Endodermal cell (in vitro differentiated cells): ENCODE measurements around the gene MGAT4A. TPM values are rescaled to one million over a fixed set of nuclear protein-coding genes. Genes with fewer than 3 reads are reported as not detected.

Experiments used
- DNase-seq: peaks from one replicate; pipeline ENCODE4 v3.0.0-alpha.2; 2017
- H3K27ac ChIP-seq: 2 replicates; pipeline ENCODE4 v1.5.1; 2013; ENCODE audit warnings: mild to moderate bottlenecking, low read depth, low read length, moderate library complexity
- H3K27me3 ChIP-seq: 2 replicates; pipeline ENCODE4 v1.6.1; 2013; ENCODE audit warnings: mild to moderate bottlenecking, low read length, moderate library complexity; ENCODE audit not compliant: insufficient read depth, control insufficient read depth, poor library complexity, severe bottlenecking
- H3K36me3 ChIP-seq: 2 replicates; pipeline ENCODE4 v1.7.0; 2013; ENCODE audit warnings: mild to moderate bottlenecking, low read length, moderate library complexity; ENCODE audit not compliant: control insufficient read depth, insufficient read depth
- H3K4me1 ChIP-seq: one replicate; pipeline ENCODE4 v1.7.0; 2013; ENCODE audit warnings: low read length; ENCODE audit not compliant: control insufficient read depth, insufficient read depth
- H3K4me3 ChIP-seq: 2 replicates; pipeline ENCODE4 v1.5.1; 2013; ENCODE audit warnings: mild to moderate bottlenecking, low read length, moderate library complexity
- H3K9ac ChIP-seq: 2 replicates; pipeline ENCODE4 v1.6.1; 2013; ENCODE audit warnings: mild to moderate bottlenecking, low read length, moderate library complexity; ENCODE audit not compliant: poor library complexity, severe bottlenecking; ENCODE audit errors: extremely low read depth
- H3K9me3 ChIP-seq: 2 replicates; pipeline ENCODE4 v1.6.1; 2013; ENCODE audit warnings: mild to moderate bottlenecking, low read length, moderate library complexity; ENCODE audit not compliant: control insufficient read depth
- H3K27ac Mint-ChIP-seq: 2 replicates; pipeline ENCODE4 v1.8.0; 2020; ENCODE audit warnings: mixed read lengths
- H3K27me3 Mint-ChIP-seq: 2 replicates; pipeline ENCODE4 v1.8.0; 2021; ENCODE audit warnings: mild to moderate bottlenecking, mixed read lengths; ENCODE audit not compliant: insufficient read depth
- H3K36me3 Mint-ChIP-seq: 2 replicates; pipeline ENCODE4 v1.8.0; 2020; ENCODE audit warnings: low read depth, mixed read lengths
- H3K4me1 Mint-ChIP-seq: 2 replicates; pipeline ENCODE4 v1.8.0; 2020; ENCODE audit warnings: mixed read lengths
- H3K4me3 Mint-ChIP-seq: 2 replicates; pipeline ENCODE4 v1.8.0; 2020; ENCODE audit warnings: mild to moderate bottlenecking, moderate library complexity, mixed read lengths
- H3K9me3 Mint-ChIP-seq: 2 replicates; pipeline ENCODE4 v1.8.0; 2020; ENCODE audit warnings: mild to moderate bottlenecking, mixed read lengths
- CTCF ChIP-seq: fragments of 200-600 bp; sonication (generic); conservative IDR thresholded peaks from 2 replicates; pipeline ENCODE4 v1.5.0; 2021; ENCODE audit warnings: antibody characterized with exemption, mild to moderate bottlenecking
- WGBS, 2 experiments: methylation state at CpG; one replicate each; pipeline versions ENCODE4 v1.1.5 to v1.1.7; 2013; ENCODE audit warnings: missing lambda C conversion rate in 2 of 2, mixed read lengths in 1 of 2; ENCODE audit not compliant: insufficient coverage in 1 of 2, insufficient read length in 1 of 2; 5-methylcytosine and 5-hydroxymethylcytosine counted together
- total RNA-seq, 2 donors: library from RNA; stranded (reverse); fragmentation: NEBNext Ultra II Directional in 1 of 2; extraction: Animal tissue kit (Norgen Biotek cat#: 25700) in 1 of 2; gene quantifications; 2 replicates in 1 of 2; 3 replicates in 1 of 2; pipeline ENCODE4 v1.2.1, GENCODE V29; 2021

The MGAT4A gene
- total RNA-seq, 2 donors from 2014 or later, result 8.2 to 11.1 TPM

GRCh38 chr2:98777710-98778109 lies 46.8 kb upstream of the MGAT4A start:
- no peak for DNase-seq
- Mint-ChIP-seq H3K36me3 (no peaks in the 10 kb centered on the region), H3K27me3 (peaks cover 2% of the 10 kb centered on the region), H3K4me3 (no peak overlapping the region), H3K4me1 (no peaks in the 10 kb centered on the region), H3K27ac (no peak overlapping the region), H3K9me3 (peaks cover 16% of the 10 kb centered on the region)
- no peak for TF ChIP-seq CTCF
- Histone ChIP-seq H3K9ac (no peak overlapping the region), H3K9me3 (peaks cover 17% of the 10 kb centered on the region), H3K4me3 (no peak overlapping the region), H3K4me1 (no peaks in the 10 kb centered on the region), H3K27me3 (peaks cover 8% of the 10 kb centered on the region), H3K36me3 (no peaks in the 10 kb centered on the region), H3K27ac (no peak overlapping the region)
- WGBS, 2 experiments, result 96% methylated on average over 1 of the region's 1 CpG; no CpG with 5 or more reads in 1 of the 2 experiments

GRCh38 chr2:98777076-98777475 lies 46.1 kb upstream of the MGAT4A start:
- no peak overlapping the region for H3K27ac ChIP-seq
- Mint-ChIP-seq H3K27ac (no peak overlapping the region), H3K4me1 (no peaks in the 10 kb centered on the region), H3K27me3 (peaks cover 2% of the 10 kb centered on the region), H3K4me3 (no peak overlapping the region), H3K36me3 (no peaks in the 10 kb centered on the region), H3K9me3 (peaks cover 9% of the 10 kb centered on the region)
- no peak for TF ChIP-seq CTCF
- H3K4me3 ChIP-seq, result no peak overlapping the region
- H3K36me3 ChIP-seq, result no peaks in the 10 kb centered on the region
- H3K9me3 ChIP-seq, result peaks cover 11% of the 10 kb centered on the region
- H3K4me1 ChIP-seq, result no peaks in the 10 kb centered on the region
- peaks cover 12% of the 10 kb centered on the region for H3K27me3 ChIP-seq
- no peak for DNase-seq
- no peak overlapping the region for H3K9ac ChIP-seq
- WGBS, 2 experiments, result 95 to 98% methylated on average over 5 to 6 of the region's 6 CpGs

GRCh38 chr2:98776136-98776535 lies 45.2 kb upstream of the MGAT4A start:
- Histone ChIP-seq H3K27me3 (peaks cover 20% of the 10 kb centered on the region), H3K27ac (no peak overlapping the region), H3K4me1 (no peaks in the 10 kb centered on the region), H3K9ac (no peak overlapping the region), H3K9me3 (peaks cover 1% of the 10 kb centered on the region), H3K36me3 (no peaks in the 10 kb centered on the region), H3K4me3 (no peak overlapping the region)
- no peak for DNase-seq
- no peak for TF ChIP-seq CTCF
- Mint-ChIP-seq H3K27ac (no peak overlapping the region), H3K27me3 (peaks cover 5% of the 10 kb centered on the region), H3K4me3 (no peak overlapping the region), H3K36me3 (no peaks in the 10 kb centered on the region), H3K9me3 (no peaks in the 10 kb centered on the region), H3K4me1 (no peaks in the 10 kb centered on the region)
- WGBS, 2 experiments, result 100% methylated on average over 1 of the region's 1 CpG; no CpG with 5 or more reads in 1 of the 2 experiments
